Glomerular visceral epithelial cell (primary cell): Measurements from ENCODE around the gene GEMIN8.

Experiments
- DNase-seq: peaks from one replicate; pipeline ENCODE4 v3.0.0-alpha.2; 2016; ENCODE audit errors: extremely low spot score

The GEMIN8 gene

DNA sequence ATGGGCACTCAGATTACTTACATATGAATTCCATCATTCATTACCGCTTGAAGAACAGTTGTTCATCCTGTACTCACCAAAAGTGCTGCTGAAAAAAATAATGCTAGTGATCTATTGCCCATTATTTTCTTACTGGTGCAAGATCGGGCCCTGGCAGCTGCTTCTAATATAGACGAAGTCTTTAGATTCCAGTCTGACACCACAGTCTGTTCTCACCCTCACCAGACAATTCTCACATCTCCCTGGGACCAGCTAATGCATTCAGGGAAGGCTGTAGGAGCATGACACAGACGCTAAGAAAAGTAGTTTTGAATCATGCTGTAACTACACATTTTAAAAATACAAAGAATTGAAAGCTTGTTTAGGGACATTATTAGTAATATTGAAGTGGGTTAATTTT lies 13.8 kb downstream of the GEMIN8 start:
- DNase-seq = no peak

DNA sequence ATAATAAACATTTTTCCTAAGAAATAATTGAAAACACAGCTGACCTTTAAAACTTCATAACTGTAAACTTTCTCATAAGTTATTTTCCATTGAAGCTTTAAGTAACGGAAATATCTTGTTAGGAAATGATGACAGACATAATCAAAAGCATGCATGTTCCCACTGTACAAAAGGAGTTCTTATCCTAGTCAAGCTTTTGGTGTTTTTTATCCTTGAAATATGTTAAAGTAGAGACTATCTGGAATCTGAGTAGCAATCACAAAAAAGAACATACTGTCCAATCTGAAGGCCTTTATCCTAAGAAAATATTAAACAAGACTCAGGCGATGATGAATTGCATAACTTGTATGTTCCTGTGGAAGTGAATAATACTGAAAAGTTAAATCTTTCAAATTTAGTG lies 14.4 kb downstream of the GEMIN8 start:
- DNase-seq = no peak

DNA sequence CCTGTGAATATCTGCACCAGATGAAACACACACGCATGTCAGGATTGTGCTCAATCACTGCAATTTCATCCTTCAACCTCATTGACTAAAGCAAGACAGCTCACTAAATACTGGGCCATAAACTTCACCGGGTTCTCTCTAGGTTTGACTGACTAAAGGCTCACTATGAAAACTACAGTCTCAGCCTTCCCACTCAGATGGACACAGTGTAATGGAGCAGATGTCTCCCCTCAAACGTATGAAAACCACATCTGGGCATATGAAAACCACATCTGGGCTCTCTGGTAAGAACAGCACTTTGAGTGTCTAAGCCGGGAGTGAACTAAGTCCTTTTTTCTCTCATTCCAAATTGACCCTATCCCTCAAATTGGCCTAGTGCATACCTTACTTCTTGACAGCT lies 15.2 kb downstream of the GEMIN8 start:
- DNase-seq = no peak

DNA sequence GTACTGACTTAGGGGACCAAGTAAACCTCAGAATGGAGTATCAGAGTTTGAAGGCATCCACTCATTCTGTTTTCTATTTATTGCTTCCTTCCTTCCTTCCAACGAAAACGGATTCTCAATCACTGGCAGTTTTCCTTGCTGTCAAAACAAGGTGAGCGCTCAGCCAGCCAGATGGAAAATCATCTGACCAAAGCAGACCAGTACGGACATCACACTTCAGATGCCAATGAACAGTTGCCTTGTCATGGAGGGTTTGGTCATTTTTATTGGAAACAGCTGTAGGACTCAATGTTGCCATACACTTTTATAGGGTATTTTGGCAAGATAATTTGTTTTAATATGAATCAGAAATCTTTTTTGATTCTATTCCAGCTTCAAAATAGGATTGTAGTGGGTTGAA lies 16.6 kb downstream of the GEMIN8 start:
- DNase-seq = no peak

DNA sequence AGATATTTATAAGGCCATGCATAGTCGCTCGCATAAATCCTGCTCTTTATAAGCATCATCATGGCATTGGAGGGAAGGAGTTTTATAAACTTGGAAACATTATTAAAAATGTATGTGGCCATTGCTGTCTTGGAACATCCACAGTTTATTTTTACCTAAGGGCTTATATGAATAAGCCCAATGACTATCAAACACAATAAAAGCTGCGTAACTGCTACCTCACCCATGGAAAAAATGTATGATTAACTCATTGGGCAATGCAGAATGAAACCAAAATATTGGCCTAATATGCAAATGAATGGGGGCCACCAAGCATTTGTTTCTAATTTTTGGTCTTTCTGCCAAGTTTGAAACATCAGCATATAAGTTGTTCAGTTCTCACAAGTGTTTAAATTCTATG lies 19.1 kb downstream of the GEMIN8 start:
- no peak for DNase-seq

DNA sequence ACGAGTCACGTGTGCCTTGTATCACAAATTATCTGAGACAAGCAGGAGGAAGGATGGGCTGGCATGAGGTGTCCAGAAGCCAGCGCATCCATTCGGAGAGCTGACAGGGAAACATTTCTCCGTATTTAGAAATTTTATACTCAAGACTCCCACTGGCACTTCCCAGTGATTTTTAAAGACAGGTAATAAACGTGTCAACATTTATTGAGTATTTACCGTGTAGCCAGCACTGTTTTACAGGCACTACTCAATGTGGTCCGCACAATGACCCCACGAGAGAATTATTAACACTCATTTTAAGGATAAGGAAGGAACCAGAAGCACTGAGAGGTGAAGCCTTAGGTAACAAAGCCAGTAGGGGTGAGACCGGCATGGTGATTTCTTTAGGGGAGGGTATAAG lies 23.2 kb downstream of the GEMIN8 start:
- no peak for DNase-seq

DNA sequence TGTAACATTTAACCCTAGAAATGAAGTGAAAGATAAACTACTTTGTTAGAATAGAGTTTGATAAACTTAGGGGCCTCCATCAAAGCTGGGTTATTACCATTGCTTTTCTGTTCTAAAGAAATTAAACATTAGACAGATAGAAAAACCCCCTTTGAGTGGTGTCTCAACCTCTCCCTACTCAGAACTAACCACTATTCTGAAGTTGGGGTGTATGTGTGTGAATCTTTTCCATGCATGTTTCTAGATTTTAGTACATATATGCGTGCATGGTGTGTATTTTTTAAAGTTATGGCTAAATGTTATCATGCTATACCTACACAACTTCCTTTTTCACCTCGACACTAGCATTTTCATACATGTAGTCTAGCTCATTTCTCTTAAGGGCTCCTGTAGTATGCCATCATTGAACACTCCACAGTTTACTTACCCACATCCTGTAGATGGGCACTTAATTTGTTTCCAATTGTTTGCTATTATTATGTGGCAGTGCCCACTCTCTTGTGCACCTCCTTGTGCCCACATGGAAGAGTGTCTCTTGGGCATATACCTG lies 25.7 kb downstream of the GEMIN8 start:
- DNase-seq = no peak

DNA sequence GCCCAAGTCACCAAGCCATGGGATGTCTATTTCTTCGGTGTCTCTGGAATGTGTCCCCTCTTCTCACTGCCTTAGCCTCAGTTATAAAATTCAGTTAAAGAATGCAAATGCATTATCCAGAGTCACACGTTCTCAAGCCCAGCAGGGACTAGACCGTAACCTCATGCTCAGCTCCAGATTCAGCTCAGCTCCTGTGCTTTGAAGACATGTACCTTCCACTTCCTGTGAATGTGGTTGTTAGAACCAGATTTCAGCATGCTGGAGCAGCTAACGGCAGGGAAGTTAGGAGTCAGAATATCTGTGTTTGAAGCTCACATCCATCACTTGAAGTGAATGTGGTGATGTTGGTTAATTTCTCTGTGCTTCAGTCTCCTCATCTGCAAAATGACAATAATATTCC lies 26.7 kb downstream of the GEMIN8 start:
- no peak for DNase-seq

DNA sequence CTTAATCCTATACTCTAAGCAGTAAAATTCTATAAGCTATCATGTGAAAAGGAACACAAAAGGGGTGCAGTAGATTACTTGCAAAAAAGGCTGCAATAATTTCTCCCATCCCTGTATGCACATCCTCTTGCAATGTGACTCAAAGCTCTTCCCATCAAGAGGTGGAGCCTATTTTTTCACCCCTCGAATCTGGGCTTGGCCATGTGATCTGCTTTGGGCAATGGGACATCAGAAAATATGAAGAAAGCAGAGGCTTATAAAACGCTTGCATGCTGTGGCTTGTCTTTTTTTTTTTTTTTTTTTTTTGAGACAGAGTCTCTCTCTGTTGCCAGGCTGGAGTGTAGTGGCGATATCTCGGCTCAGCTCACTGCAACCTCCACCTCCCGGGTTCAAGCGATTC lies 33.0 kb downstream of the GEMIN8 start:
- DNase-seq = no peak

DNA sequence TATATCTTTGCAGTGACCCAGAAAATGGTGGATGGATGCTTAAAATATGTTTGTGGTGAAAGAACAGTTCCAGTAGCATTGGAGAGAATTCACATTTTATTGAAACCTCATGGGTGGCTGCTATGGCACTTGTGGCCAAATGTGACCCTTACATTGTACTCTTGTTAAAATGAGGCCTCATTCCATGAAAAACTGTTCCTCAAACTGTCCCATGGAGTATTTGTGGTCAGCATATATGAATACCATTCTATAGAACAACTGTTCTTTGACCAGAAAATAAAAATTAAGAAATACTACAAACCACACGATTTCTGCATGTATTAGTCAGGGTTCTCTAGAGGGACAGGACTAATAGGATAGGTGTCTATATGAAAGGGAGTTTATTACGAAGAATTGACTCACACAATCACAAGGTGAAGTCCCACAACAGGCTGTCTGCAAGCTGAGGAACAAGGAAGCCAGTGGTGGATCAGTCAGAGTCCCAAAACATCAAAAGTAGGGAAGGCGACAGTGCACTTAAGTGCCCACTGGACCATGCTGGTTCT lies 35.1 kb downstream of the GEMIN8 start:
- DNase-seq = no peak

DNA sequence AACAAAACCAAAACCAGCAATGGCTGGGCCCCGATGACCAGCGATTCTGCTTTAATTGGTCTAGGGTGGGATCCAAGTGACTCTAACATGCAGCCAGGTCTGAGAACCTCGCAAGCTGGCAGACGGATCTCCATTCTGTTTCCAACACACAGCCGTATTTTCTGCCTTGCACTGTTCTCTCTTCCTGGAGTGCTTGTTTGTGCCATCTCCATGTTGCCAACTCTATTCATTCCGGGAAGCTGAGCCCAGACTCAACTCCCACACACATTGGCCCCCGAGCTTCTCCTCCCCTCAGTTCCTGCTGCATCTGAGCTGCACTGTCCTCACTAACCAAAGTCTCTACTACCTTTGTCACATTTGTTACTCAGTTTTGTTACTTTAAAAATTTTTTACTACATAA lies 35.6 kb downstream of the GEMIN8 start:
- no peak for DNase-seq

DNA sequence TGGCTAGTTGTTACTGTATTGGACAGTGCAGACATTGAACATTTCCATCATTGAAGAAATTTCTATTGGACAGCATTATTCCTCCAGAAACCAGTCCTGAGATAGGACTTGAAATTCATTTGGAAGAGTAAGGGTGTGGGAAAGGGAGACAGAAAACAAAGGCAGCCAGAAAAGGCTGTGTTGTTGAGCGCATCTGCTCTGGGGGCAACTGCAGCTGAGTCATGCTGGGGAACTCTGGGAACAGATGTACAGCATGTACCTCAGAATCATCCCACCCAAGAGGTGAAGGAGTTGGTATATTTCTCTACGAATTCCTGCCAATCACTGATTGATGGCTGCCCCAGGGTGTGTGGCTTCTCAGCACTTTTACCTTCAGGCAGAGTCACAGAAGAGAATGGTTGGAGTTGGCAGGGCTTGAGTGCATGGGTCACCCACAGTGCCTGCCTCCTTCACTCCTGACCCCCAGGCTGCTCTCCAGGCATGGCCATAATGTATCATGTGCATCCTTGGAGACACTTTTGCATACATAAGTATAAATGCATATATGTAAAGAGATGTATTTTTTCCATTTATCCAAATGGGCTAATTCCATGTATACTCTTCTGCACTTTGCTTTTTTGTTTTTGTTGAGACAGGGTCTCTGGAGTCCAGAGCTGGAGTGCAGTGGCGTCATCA lies 39.4 kb downstream of the GEMIN8 start:
- no peak for DNase-seq

DNA sequence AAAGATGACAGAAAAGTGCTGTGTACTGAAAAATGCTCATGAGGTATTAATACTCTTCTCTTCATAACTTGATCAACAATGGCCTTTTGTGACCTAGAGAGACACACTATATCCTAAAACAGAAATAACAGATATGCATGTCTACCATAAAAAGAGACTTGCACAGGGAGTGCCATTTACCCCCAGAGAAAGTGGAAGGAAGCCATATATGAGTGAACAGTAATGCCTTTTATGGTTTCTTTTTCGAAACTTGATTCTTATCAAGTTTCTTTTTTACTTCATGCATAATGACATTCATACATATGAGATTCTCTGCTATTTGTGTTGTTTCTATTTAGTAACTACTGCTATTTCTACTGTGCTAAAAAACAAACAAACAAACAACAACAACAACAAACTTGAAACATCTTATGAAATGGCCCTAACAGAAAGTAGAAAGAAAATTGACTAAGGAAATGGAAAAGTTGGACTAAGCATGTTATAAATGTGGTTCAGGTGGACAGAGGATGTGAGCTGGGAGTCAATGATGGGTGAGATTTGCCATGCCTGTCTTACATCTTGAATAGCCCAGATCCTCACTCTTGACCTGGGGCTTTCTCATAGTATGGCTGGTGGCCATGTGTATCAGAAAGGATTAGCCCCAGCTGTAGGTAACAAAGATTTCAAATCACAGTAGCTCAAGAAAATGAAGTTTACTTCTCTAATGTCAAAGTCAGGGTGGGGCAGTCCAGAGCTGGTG lies 43.8 kb downstream of the GEMIN8 start:
- DNase-seq = no peak

DNA sequence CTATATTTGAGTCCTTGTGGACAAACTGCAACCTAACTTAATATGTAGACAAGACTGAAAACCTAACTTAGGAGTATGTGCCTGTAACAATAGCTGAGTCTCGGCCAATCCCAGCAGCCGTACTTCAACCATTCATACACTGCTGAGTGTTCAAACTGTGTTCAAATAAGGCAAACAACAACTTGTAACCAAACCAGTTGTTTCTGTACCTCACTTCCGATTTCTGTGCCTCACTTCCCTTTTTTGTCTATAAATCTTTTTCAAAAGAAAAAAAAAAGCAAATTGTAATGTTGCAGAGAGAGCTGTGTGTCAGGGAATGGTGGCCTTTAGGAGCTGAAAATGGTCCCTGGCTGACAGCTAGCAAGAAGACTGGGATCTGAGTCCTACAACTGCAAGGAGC lies 46.0 kb downstream of the GEMIN8 start:
- DNase-seq = no peak

DNA sequence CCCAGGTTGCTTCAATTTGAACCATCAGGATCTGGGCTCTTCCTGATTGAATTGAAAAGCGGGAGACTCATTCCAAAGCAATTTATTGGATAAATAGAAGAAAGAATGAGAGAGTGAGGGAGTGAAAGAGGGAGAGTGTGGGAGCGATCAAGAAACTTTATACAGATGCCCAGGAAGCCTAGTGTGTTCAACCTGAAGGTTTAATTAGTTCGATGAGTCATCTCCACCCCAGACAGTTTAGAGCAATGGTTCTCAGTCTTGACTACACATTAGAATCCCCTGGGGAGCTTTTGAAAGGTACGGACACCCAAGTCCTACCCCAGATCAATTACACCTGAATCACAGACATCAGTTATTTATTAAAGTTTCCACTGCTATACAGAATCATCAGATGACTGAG lies 61.5 kb downstream of the GEMIN8 start:
- no peak for DNase-seq

DNA sequence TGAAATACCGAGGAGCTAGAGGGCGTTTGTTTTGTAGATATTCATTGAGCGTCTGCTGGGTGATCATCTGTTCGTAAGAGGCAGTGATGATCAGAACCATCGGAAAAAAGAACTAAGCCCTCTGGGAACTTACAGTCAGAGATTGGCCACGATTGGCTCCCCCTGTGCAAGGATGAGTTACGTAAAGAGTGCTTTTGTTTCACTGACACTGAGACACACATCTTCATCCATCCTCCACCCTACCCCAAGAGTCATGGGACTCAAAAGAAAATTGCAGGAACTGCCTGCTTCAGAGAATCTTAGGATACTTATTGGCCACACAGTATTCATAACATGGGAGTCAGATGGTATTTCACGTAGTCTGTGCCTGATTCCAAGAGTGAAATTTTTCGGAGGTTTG lies 62.1 kb downstream of the GEMIN8 start:
- no peak for DNase-seq

DNA sequence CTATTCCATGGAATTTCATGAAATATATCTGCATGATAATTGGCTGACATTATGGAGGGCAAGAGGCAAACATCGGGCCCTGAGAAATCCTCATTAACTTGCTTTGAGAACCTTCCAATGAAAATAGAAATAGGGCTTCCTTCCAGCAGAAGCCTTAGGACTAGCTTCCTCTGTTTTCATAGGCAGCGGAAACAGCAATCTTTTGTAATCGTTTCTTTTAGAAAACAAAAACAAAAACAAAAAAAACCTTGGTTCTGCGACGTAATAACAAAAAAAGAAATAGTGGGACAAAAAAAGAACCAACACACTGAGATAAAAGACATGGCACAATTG lies 62.9 kb downstream of the GEMIN8 start:
- DNase-seq = no peak

DNA sequence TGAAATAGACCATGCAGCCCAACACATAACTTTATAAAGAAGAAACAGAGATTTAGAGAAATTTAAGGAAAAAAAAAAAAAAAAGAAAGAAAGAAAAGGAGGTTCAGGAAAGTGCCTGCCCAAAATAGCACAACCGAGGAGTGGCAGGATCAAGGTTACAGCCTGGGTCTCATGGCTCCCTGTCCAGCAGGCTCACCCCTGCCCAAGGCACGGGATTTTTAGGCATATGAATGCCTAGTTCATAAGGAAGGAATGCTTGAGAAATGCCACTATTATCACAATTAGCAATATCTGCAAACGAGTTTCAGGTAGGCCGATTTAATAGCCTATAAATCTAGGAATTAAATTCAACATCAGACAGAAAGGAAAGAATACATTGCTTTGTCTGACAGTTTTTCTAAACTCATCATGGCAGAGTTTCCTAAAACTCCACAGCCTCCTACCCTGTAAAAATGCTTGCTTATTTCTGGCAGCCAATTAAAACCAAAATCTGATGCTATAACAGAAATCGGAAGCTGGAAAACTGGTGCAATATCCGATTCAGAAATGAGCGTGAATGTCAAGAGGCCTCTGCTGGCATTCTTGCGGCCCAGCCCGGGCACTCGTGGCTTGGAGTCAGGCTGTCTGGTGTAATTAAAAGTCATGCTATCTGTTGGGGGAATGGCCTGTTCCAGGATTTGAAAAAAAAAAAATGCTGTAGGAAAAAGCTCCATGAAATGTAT lies 63.5 kb downstream of the GEMIN8 start:
- DNase-seq = no peak

DNA sequence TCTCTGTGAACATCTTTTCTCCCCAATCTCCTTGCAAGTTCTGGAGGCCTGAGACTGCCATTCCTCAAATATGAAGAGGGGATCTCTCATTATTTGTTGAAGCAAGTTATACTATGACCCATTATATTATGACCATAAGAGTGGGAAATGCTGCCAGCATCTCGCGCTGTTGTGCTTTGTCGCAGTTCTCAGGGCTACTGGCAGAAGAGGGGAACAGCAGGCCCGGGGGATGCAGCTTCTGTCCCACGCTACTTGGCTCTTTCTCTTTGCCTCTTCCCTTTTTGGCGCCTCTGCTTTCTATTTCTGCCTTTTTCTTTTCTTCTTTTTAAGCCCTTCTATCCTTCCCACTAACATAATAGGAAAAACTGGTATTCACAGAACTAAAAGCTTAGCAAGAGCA lies 64.2 kb downstream of the GEMIN8 start:
- DNase-seq = no peak

DNA sequence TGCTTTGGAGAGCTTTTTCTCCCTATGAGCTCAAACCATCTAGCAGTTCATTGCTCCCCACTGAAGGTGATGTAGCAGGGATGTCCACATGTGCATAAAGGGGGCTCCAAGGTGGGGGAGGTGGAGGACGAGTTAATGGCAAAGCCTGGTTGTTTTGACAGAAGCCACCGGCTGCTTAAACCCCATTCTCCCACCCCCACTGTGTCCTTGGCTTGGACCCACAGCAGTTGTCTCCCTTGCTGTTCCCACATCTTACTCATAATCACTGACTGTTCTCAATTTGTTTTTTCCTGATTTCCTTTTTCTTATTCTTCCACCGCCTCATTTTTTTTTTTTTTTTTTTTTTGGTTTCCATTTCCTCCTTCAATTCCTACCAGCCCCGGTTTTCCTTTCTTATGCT lies 72.7 kb downstream of the GEMIN8 start:
- no peak for DNase-seq
